ENCODE data around the gene SPDYE2.
"Not testable (repeated sequence)": the region's sequence is repeated elsewhere in the genome, so short reads cannot be mapped to it uniquely, and the experiment has no call there.

SPDYE2 gene

DNA sequence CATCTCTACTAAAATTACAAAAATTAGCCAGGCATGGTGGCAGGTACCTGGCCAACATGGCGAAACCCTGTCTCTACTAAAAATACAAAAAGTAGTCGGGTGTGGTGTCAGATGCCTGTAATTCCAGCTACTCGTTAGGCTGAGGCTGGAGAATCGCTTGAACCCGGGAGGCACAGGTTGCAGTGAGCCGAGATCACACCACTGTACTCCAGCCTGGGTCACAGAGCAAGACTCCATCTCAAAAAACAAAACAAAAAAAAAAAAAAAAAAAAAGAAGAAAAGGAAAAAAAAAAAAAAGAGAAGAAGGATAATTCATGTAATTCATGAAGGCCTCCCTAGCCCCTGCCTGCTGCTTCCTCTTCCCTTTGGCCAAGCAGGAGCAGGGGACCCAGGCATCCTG is 10.4 kb upstream of the SPDYE2 start:
- not testable (repeated sequence) for DNase-seq (ENCODE audit: low spot score)

DNA sequence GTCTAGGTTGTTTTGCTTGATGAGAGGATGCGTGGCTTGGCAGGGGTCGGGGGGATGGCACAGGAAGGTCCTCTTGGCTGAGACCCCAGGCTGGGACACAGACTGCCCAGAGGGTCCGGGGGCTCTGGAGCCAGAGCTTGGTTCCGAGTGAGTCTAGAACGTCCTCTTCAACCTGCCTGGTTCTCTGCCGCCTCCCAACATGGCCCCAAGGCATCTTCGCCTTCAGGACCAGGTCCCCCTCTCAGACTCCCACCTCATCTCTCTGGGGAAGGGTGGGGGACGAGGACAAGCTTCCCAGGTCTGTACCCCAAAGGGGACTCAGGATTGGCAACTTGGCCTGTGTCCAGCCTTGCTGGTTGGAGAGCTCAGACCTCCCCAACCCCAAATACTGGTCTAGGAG is 8.9 kb upstream of the SPDYE2 start:
- DNase-seq (ENCODE audit: low spot score): not testable (repeated sequence)

DNA sequence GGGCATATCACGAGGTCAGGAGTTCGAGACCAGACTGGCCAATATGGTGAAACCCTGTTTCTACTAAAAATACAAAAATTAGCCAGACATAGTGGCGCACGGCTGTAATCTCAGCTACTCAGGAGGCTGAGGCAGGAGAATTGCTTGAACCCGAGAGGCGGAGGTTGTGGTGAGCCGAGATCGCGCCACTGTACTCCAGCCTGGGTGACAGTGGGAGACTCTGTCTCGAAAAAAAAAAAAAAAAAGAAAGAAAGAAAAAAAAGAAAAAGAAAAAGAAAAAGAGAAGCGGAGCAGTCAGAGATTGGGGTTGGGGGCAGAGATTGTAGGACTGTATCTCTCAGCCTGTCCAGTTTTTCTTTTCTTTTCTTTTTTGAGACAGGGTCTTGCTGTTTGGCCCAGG is 8.3 kb upstream of the SPDYE2 start:
- not testable (repeated sequence) for DNase-seq (ENCODE audit: low spot score)

DNA sequence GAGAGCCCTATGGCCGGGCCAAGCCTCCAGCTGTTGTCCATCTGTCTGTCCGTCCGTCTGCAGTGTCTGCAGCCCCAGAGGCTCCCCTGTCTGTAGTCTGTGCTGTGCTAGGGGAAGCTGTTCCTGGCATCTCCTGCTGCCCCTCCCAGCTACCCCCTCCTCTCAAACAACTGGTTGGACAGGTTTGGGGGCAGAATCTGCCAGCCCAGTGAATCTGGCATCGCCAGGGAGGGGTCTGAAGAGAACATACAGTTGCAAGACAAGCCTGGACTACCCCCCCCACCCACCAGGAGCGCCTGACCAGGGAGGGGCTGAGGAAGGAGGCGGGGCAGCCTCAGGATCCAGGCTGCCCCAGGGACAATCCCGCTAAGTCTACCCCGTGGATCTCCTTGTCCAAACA is 7.4 kb upstream of the SPDYE2 start, which contains the start of gene UPK3BL2:
Gene UPK3BL2 (minus strand): TSS at position 101 of the 400 bp plus-strand sequence. CDS start 60 bp downstream, at position 41.
- not testable (repeated sequence) for DNase-seq (ENCODE audit: low spot score)

DNA sequence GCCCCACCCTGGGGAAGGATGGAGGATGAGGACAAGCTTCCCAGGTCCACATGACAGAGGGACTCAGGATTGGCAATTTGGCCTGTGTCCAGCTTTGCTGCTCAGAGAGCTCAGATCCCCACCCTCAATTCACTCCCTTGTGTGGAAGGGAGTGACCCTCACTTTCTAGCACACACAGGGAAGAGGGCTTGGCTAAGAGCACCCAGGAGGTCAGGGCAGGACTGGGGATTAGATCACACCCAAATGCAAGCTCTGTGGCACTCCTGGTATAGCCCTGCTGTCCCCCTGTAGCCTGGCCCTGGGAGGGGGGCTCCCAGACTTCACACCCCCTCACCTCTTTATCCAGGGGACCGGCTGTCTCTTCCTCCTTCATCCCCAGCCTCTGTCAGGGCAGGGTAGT is 6.7 kb upstream of the SPDYE2 start:
- not testable (repeated sequence) for DNase-seq (ENCODE audit: low spot score)

DNA sequence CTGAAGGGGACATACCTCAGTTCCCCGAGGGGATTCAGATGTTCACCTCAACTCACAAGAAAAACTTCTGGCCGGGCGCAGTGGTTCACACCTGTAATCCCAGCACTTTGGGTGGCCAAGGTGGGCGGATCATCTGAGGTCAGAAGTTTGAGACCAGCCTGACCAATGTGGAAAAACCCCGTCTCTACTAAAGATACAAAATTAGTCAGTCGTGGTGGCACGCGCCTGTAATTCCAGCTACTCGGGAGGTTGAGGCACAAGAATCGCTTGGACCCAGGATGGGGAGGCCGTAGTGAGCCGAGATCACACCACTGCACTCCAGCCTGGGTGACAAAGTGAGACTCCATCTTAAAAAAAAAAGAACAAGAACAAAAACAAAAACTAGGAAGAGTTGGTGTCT is 5.7 kb upstream of the SPDYE2 start:
- not testable (repeated sequence) for DNase-seq (ENCODE audit: low spot score)

DNA sequence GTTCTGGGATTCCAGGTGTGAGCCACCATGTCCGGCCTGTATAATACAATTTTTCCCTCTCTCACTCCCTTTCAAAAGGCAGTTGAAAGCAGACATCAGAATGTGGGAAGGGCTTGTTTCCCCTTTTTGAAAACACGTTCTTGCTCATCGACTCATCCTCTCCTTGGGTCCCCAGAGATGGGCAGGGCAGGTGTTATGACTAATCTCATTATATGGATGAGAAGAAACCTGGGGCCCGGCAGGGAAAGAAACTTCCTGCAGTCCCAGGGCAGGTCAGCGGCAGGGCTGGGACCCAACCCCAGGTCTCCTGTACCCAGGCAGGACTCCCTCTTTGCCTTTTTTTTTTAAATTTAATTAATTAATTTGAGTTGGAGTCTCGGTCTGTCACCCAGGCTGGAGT is 4.7 kb upstream of the SPDYE2 start:
- not testable (repeated sequence) for DNase-seq (ENCODE audit: low spot score)

DNA sequence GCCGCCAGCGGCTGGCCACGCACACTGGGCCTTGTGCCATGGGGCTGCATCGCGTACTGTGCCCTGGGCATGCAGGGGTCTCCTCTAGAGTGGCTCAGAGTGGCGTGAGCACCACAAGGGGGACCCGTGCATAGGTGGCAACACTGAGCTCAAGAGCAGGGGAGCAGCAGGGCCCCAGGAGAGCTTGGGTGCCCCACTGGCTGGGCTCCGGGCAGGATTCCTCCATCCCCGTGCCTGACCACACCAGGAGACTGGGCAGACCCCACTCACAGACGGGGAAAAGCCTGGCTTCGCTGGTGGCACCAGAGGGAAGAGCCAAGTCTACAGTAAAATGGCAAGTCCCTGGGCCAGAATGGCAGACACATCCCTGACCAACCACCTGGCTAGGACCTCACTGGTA is 17.6 kb downstream of the SPDYE2 start:
- DNase-seq (ENCODE audit: low spot score): not testable (repeated sequence)

DNA sequence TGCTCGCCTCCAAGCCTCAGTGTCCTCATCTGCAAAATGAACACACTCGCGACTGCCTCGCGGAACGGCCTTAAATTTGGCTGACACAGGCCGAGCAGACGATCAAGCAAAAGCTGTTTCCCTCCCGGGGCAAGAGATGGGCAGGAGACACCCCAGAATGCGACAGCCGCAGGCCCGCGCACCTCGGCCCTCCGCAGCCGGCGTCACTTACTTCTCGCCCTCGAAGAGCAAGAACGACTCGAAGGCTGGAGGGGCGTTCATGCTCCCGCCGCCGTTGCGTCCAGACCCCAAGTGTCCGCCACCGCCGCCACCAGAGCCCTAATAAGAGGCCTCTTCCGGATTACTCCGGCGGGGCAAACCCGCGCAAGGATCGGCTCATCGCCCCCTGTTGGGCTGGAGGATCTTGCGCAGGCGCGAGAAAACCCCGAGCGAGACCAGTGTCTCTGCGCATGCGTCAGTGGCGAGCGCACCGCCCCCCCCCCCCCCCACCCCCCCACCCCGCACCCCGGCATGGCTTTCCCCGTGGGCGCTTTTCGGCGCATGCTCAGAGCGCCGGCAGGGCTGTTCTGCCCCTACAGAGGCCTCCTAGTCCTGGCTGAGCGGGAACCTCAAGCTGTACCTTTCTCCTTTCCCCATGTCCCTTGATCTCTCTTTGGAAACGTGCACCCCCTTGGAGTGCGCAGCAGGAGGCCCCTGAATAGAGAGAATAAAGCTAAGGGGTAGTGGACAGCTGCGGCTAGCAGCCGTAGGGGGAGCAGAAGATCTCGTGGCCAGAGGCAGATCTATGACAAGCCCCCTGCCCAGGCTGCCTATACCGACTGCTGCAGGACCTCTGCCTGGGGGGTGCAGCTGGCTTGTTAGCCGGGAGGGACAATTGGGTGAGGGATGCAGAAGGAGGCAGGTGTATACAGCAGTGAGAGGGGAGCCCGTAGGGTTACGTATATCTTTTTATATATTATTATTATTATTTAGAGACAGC is 21.5 kb downstream of the SPDYE2 start, which contains the start of gene POLR2J3:
Gene POLR2J3 (minus strand): TSS at position 323 of the 979 bp plus-strand sequence. CDS start 62 bp downstream, at position 261.
- not testable (repeated sequence) for DNase-seq (ENCODE audit: low spot score)

DNA sequence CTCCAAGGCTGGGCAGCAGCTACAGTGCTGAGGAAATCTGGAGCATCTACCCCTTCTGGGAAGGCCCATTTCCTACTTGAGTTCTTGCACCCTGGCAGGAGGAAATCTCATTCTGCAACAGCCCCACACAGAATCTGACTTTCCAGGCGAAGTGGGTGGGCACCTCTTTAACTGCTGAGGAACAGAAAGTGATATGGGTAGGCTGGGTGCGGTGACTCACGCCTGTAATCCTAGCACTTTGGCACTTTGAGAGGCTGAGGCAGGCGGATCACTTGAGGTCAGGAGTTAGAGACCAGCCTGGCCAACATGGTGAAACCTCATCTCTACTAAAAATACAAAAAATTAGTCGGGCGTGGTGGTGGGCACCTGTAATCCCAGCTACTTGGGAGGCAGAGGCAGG is 23.6 kb downstream of the SPDYE2 start:
- not testable (repeated sequence) for DNase-seq (ENCODE audit: low spot score)

DNA sequence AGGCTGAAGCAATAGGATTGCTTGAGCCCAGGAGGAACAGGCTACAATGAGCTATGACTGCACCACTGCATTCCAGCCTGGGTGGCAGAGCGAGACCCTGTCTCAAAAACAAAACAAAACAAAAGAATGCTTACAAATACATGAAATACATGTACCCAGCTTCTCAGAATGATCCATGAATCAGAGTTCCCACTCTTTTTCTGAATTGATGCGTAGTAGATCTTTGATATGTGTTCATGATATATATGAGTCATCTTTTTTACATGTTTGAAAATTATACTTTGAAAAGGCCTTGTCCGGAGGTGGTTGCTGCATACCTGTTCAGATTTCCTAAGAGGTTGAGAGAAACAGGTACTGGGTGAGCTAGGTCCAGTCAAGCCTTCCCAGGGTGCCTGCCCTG is 25.3 kb downstream of the SPDYE2 start:
- DNase-seq (ENCODE audit: low spot score): not testable (repeated sequence)

DNA sequence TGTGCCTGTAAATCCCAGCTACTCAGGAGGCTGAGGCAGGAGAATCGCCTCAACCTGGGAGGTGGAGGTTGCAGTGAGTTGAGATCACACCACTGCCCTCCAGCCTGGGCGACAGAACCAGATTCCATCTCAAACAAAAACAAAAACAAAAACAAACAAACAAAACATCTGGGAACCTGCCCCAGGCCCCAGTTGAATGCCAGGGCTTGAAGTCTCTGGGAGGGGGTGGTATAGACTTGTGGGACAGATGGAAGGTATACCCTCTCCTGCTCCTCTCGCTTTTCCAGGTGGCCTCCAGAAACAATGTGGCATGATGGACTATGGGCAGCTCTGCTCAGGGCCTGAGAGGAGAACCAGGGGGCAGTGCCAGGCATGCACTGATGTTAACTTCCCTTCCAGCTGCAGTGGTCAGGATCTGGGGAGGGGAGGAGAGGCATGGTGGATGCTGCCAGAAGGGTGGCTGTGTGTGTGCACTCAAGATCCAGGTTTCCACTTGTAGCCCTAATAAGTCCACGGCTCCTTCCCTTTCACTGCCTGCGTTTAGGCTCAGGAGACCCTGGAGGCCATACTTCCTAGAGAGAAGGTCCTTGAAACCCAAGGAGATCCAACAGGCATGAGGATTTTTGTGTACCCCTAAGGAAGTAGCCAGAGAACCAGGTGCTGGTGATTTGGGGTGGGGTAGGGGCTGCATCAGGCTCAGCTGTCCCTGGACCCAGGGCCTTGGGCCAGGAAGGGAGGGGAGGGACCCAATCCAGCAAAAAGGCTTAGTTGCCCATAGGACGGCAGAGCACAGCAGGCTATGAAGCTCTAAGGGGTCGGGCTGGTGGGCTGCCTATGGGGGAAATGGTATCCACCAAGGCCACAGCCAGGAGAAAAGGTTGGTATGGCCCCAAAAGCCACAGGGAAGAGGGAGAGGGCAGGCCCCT is 26.6 kb downstream of the SPDYE2 start:
- DNase-seq (ENCODE audit: low spot score): not testable (repeated sequence)

DNA sequence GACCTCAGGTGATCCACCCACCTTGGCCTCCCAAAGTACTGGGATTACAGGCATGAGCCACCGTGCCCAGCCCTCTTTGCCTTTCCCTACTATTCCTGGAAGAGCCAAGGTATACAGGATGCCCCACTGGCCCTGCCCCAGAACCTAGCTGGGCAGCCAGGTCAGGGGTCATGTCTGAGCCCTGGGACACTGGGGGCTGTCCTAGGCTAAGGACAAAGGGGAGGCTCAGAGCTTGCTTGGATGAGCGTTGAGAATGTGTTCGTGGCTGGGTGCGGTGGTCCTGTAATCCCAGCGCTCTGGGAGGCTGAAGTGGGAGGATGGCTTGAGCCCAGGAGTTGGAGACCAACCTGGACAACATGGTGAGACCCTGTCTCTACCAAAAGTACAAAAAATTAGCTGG is 27.5 kb downstream of the SPDYE2 start:
- DNase-seq (ENCODE audit: low spot score): not testable (repeated sequence)

DNA sequence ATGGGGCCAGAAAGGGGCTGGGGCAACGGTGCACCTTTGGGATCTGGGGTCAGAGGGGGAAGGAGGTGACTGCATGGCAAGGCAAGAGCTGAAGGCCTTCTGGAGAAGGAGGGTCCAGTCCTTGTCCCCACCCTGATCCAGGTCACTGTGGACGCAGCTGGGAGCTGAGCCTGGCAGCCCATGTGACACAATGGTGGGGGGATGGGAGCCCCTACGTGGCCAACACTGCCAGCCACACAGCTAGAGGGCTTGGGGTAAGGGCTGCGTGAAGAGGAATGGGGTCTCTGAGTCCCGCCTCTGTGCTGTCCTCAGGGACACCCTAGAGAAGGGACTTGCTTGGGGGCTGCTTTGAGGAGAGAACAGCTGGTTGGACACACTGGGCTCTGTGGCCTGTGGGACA is 30.7 kb downstream of the SPDYE2 start:
- DNase-seq (ENCODE audit: low spot score): not testable (repeated sequence)

DNA sequence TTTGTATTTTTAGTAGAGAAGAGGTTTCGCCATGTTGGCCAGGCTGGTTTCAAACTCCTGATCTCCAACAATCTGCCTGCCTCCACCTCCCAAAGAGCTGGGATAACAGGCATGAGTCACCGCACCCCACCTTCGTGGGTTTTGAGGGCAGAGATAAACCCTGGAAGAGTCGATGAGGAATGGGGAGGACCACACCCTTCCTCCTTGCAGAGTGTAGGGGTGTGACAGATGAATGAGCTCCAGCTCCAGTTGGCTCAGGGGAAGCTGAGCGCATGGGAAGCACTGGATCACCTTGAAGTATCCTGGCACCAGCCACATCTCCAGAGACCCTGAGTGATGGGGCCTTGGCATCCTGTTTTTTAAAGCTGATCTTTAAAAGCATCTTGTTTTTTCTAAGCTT is 32.5 kb downstream of the SPDYE2 start:
- not testable (repeated sequence) for DNase-seq (ENCODE audit: low spot score)

DNA sequence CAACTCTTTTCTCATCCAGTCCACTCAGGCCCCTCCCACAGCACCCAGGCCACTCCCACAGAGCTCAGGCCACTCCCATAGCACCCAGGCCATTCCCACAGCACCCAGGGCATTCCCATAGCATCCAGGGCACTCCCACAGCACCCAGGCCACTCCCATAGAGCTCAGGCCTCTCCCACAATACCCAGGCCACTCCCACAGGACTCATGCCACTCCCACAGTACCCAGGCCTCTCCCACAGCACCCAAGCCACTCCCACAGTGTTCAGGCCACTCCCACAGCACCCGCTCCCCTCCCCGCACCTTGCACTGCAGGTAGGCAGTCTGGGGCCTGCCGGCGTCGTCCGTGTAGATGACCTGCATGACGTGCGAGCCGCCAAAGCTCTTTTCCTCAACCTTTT is 38.8 kb downstream of the SPDYE2 start:
- DNase-seq (ENCODE audit: low spot score): not testable (repeated sequence)

DNA sequence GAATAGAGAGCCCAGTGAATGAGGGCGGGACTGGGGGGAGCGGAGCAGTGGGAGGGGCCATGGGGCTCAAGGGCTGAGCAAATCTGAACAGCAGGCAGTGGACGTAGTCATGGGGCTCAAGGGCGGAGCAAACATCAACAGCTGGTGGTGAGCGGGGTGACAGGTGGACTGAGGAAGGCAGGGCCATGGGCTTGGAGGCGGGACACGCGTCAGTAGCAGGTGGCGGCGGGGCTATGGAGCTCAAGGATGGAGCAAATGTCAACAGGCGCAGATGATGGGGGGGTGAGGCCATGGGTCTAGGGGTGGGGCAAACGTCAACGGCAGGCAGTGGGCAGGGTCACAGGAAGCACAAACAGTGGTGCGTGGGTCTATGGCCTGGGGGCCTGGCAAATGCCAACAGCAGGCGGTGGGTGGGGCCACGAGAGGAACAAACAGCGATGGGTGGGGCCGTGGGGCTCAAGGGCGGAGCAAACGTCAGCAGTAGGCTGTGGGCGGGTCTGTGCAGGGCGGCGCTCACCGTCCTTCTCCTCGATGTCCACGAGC is 41.5 kb downstream of the SPDYE2 start:
- DNase-seq (ENCODE audit: low spot score): not testable (repeated sequence)

DNA sequence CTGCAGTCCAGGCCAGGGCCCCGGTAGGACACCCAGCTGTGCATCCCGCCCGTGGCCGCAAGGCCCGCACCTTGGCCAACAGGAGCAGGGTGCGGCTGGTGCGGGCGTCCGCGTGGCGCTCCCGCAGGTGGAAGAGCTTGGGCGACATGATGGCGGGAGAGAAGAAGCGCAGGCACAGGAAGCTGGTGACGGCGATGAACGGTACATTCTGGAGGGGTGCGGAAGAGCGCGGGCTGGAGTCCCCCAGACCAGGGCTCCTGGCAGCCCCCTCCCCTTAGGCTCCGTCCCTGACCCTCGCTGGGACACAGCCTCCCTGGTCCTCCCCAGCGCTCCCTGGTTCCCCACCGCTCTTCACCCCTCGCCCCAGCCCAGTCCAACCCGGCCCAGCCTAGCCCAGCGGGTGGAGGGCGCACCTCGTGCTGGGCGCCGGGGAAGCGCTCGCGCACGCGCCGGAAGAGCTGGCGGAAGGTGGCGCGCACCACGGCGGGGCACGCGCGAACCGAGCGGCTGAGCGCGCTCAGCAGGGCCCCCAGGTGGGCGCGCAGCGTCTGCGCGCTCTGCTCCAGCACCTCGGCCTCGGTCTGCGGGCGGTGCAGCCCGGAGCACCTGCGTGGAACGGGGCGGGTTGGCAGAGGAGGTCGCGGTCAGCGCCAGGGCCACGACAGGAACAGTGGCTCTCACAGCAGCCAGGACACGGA is 42.8 kb downstream of the SPDYE2 start:
- DNase-seq (ENCODE audit: low spot score): not testable (repeated sequence)

DNA sequence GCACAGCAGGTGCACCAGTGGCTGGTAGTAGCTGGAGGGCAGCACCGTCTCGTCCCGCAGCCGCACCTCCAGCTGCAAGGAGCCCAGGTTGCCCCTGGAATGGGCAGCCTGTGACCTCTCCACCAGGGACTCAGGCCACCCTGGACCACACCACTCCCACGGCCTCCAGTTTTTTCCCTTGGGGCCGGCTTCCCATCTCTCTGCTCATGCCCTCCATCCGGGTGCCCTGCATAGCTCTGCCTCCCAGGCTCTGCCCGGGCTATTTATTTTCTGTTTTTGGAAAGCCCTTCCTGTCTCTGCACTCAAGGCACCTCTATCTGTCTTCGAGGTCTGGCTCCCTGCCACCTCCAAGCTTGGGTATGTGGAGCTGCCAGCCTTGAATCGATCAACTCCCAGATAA is 45.0 kb downstream of the SPDYE2 start:
- not testable (repeated sequence) for DNase-seq (ENCODE audit: low spot score)

DNA sequence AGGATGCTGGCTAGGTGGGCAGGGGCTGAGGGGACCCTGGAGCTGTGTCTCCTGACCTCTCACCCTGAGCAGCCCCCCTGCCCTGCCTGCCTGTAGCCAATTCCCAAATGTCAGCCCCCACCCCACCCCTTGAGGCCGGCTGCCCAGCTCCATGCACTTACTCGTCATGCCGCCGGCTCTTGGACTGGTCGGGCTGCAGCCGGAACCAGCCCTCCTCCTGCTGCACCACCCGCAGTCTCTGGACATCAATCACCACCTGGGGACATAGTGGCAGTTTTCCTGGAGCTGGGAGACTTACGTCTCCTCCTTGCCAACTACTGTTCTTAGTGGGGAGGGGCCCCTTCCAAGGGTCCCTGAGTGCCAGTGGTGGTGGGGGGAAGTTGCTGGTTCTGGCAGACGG is 48.7 kb downstream of the SPDYE2 start:
- not testable (repeated sequence) for DNase-seq (ENCODE audit: low spot score)

DNA sequence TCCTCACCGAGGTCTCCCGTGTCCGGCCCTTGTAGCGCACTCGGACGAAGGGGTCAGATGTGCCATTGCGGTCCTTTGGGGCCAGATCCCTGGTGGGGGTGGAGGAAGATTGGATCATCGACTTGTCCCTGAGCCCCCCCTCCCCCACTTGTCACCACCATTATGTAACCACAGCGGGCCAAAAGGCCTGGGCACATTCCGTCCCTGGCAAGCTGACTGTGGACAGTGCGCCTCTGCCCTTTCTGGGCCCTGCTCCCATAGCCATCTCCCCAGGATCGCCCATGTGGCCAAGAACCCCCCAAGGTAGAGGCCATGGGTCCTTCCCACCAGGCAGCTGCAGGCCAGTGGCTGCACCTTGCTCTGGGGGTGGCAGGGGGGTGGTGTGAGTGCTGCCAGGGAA is 51.3 kb downstream of the SPDYE2 start:
- DNase-seq (ENCODE audit: low spot score): not testable (repeated sequence)

Data from GM03348 (cell line).